GM18505 (cell line): ENCODE measurements around the gene CUL7.

ENCODE experiments used
- ATAC-seq: cut with Tn5 transposase; IDR thresholded peaks from one replicate; pipeline ENCODE4 v1.9.1; 2021; ENCODE audit not compliant: unreplicated experiment
- POLR2A ChIP-seq: IDR thresholded peaks from 4 replicates; pipeline ENCODE4 v1.6.1; 2011; ENCODE audit warnings: borderline replicate concordance; ENCODE audit not compliant: insufficient read depth, insufficient read length; ENCODE audit errors: extremely low read depth

Gene CUL7

DNA sequence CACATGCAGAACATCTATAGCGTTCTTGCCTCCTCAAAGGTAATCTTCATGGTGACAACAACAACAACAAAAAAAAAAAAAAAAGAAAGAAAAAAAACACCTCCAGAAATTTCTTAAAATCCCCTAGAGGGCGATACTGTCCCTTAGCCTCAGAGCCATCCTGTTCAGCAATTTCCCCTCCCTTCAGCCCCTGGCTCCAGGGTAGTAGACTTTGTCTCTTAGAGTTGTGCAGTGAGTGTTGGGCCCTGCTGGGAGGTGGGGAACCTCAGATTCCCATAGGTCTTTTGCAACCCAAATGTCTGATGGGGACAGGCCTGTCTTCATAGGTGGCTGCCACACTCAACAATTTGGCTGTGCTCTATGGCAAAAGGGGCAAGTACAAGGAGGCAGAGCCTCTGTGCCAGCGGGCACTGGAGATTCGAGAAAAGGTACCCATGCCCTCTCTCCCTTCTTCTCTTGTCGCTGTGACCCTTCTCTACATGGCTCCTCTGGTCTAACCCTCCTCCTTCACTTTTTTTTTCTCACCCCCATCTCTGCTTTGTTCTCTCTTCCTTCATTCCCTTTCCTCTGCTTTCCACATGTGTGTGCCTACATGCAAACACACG, 16.5 kb upstream of the CUL7 start:
- TF ChIP-seq POLR2A: no peak
- no peak for ATAC-seq

DNA sequence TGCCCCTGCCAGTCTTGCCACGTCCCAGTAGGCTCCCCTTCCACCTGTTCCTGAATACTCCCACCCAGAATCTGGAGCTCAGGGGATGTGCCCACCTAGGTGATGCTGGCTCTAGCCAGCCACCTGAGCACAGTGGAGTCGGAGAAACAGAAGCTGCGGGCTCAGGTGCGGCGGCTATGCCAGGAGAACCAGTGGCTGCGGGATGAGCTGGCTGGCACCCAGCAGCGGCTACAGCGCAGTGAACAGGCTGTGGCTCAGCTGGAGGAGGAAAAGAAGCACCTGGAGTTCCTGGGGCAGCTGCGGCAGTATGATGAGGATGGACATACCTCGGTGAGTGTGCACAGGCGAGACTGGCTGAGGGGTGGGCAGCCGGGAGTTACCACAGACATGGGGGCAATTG, 9.2 kb upstream of the CUL7 start:
- no peak for ATAC-seq

DNA sequence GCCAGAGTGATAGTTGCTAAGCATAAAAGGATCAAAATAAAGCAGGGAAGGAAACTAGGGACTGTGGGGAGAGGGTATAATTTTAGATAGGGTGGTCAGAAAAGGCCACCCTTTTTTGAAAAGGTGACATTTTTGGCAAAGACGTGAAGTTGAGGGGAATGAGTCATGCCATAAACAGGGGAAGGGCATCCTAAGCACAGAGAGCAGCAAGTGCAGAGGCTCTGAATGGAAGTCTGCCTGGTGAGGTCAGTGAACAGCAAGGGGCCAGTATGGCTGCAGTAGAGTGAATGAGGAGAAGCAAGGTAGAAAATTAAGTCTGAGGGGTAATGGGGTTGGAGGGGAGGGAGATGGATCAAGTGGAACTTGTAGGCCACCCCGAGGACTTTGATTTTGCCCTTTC, 8.2 kb upstream of the CUL7 start:
- TF ChIP-seq POLR2A: no peak

More for the DNA sequence above, 9.2 kb upstream of the CUL7 start:
- no peak for TF ChIP-seq POLR2A

DNA sequence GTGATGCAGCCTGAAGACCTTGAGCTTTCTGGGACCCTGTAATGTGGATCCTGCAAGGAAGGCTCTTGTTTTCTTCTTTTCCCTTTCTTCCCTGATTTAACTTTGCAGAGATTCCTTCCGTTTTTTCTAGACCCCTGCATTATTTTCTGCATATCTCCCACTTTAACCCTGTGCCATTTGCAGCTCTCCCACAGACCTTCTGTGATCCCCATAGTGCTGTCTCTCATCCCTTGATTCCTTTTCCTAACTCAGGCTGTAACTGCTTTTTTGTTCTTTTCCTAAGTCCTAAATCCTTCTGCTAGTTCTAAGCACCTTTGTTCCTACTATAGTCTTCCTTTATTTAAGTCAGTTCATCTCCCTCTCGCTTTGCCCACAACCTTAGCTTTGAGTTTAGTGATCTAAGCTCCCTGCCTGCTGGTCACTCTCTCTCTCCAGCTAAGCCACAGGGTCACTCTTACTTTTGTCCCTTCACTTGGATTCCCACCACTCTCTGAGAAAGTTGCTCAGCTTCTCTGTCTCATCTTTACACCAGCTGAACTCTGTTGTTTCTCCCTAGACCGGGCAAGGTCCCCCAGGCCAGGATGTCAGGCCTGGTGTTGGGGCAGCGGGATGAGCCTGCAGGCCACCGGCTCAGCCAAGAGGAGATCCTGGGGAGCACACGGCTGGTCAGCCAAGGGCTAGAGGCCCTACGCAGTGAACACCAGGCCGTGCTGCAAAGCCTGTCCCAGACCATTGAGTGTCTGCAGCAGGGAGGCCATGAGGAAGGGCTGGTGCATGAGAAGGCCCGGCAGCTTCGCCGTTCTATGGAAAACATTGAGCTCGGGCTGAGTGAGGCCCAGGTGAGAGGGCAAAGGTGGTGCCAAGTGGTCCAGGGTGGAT, 7.3 kb upstream of the CUL7 start:
- no peak for ATAC-seq
- TF ChIP-seq POLR2A: no peak

More for the DNA sequence above, 8.2 kb upstream of the CUL7 start:
- no peak for ATAC-seq

DNA sequence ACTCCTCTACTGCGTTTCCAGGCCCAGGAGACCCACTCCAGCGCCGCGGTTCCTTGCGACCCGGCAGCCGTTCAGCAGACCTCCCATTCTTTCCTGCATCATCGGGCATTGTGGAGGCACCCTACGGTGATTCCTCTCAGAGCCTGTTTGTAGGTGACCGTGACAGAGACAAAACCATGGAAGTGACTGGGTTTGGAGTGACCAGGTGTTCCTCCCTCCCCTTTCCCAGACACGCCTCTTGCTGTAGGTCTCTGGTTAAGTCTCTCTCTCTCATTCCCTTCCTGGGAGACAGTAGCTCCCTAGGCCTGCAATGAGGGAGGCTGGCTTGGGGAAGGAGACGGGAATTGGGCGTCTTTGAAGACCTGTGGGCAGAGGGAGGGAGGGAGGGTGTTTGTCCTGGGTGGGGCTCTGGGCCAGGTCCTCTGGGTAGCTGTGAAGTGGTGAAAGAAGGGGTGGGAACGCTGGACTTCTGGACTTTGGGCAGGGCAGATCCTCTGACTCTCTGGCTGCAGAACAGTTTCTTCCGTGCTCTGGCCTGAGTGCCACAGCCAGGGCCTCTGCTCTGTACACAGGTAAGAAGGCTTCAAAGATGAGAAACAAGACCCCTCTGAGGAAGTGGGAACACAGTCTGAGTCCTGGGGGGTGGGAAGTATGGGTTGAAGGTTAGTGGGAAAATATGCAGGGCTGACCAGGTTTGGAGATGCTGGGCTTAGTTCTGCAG, 6.5 kb upstream of the CUL7 start:
- no peak for TF ChIP-seq POLR2A
- ATAC-seq: no peak

DNA sequence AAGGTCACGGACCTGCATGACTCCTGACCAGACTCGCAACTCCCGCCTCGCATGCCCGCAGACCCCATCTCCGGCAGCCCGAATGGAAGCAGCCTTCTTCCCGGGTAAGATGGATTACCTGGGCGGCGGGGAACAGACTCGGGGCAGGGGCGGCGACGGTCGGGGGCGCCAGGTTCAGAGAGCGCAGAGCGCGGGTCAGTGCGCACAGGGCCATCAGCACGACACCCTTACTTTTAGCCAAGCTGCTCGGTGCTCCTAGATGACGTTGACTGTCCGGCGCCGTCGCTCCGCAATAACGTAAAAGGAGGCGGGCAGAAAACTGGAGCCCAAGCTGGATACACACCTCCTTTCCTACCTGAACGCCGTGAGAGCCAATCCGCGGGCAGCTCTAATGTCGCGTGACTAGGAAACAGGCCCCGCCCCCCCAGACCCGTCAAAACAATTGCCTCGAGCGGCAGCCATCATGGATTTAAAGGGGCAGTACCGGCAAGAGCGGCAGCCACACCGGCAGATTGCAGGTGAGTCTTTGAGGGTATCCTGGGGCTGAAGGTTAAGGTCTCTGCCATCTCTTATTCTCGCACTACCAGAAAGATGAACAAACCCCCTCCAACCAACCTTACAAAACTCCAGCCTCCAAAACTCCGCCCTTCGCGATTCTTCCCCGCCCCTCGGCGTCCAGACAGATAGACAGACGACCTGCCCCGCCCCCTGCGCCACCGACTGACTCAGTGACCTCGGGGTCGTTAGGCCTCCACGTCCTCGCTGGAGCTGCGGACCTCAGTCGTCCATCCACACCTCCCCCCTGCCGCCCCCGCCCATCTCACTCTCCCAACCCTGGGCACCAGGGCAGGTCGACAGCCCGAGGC, 5.8 kb upstream of the CUL7 start, which contains the start of the genes KLC4 and MRPL2:
Gene KLC4, plus strand, starts transcription at position 464 of the 866 bp plus-strand sequence. CDS start 1,705 bp downstream, outside the sequence.
Gene MRPL2, minus strand, starts transcription at position 267 of the 866 bp plus-strand sequence. Its CDS starts 53 bp downstream, at position 214.
- TF ChIP-seq POLR2A: peak; percentile 89
- peak; percentile 82 for ATAC-seq

DNA sequence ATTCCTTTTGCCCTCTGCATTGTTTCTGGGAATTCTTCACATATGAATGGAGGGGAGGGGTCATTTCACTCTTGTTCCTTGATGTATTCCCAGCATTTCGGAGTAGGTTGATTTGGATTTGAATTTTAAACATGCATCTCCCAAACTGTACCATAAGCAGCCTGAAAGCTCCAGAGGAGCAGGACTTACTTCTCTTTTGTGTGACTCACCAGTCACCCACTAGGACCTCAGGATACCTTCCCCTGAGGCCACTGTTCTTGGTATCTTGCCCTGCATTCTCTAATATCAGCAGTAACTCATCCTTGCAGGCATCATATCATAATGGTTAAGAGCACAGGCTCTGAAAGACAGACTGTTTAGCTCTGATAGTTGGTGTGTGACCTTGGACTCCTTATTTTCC, 4.9 kb upstream of the CUL7 start:
- ATAC-seq: no peak
- TF ChIP-seq POLR2A: no peak

DNA sequence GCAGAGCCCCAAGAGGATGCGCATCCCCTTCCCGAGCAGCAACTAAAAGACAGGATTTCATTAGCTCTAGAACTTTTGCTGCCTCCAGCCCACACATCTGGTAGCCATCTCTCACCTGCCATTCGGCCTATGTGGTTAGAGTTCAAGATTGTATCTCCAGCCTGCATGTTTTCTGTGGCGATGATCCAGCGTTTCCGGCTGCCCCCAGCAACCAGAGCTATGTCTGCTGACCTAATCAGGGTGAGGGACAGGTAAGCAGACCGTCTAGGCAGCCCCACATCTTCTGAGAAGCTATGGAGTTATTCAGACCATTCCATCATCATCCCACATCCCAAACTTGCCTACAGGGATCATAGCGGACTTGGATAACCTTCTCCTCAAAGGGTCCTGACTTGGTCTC, 2.3 kb upstream of the CUL7 start:
- ATAC-seq: no peak
- no peak for TF ChIP-seq POLR2A

DNA sequence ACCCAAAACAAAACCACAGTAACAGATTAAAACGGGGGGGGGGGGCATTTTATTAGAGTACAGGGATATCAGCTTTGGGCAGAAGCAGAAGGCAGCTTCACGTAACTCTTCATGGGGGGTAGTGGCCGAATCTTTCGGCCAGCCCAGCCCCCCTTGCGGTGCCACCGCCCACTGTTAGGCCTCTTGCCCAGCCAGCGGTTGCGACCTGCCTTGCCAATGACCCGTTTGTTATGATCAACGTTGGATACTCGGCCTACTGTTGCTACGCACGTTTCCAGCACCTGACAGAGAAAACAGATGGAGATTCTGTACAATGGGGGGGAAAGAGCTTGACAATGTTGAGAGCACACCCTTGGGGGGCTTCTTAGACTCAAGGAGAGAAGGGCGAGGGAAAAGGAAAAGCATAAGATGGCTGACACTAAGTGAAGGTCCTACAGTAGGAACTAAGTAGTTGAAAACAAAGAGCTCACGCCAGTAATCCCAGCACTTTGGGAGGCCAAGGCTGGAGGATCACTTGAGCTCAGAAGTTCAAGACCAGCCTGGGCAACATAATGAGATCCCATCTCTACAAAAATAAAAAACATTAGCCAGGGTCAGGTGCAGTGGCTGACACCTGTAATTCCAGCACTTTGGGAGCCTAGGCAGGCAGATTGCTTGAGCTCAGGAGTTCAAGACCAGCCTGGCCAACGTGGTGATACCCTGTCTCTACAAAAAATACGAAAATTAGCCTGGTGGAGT, 724 bp upstream of the CUL7 start:
- TF ChIP-seq POLR2A: no peak
- no peak for ATAC-seq

DNA sequence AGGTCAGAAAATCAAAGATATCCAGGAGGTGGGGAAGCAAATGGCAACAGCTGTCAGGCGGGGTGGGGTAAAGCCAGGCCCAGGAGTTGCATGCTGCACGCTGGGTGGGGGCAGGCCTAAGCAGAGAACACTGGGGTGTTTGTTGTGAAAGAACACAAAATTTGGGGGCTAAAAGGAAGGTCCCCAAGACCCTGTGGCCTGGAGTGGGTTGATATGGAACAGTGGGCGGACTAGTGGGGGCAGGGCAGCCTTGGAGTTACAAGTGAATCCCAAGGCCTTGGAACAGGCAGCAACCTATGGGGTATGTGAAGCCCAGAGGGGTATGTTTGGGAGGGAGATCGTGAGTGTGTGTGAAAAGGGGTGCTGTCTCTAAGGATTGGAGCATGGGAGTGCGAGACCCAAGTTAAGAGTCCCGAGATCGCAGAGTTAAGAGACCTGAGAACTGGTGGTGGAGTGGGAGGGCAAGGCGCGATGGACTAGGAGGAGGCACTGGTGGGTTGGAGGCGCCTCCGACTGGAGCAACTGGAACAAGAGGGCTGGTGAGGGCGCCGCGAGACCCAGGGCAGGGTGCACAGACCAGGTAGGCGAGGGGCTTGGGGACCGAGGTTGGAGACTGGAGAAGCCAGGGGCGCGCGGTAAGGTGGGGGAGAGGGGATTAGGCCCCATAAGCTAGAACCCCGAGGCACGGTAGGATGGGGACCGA, 658 bp downstream of the CUL7 start:
- ATAC-seq: peak; percentile 23
- no peak for TF ChIP-seq POLR2A

DNA sequence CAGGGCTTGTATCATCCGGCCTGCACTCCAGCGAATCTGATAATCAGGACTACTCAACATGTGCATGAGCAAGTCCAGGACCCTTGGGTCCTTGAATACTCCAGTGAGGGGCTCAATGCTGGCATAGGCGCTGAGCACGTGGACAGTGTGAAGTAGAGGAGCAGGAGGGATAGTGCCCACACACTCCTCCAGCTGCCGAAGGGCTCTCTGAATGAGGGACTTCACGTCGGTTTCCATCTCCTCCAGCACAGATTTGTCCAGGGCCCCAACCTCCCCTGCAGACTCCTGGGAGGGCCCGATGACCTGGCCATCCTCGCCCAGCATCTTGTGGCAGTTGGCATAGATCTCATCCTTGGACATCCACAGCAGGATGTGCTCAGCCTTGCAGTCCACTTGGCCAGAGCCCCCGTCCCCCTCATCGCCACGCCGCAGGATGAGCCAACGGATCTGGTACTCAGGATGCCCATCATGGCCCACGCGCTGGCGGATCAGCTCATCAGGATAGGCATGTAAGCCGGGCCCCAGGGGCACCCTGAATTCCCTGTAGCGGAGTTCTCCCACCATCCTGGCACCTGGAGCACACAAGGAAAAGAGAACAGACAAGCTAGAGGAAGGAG, 1.3 kb downstream of the CUL7 start:
- ATAC-seq: no peak
- no peak for TF ChIP-seq POLR2A
